H1 (cell line): ENCODE results near the gene PPP1R1A. TPM values are rescaled to one million over a fixed set of nuclear protein-coding genes. Genes with fewer than 3 reads are reported as not detected.

Source experiments
- KDM4A ChIP-seq: IDR thresholded peaks from one replicate; pipeline ENCODE4 v1.7.1; 2012; ENCODE audit warnings: low read depth, mild to moderate bottlenecking, moderate library complexity, low read length, inconsistent platforms; ENCODE audit not compliant: severe bottlenecking
- POU5F1 ChIP-seq: IDR thresholded peaks from 2 replicates; pipeline ENCODE4 v1.6.1; 2011; ENCODE audit warnings: low read depth, mild to moderate bottlenecking, low read length, moderate library complexity
- TAF1 ChIP-seq: IDR thresholded peaks from 2 replicates; pipeline ENCODE4 v1.6.1; 2011; ENCODE audit warnings: mild to moderate bottlenecking, low read depth, low read length
- ZNF274 ChIP-seq: IDR thresholded peaks from 2 replicates; pipeline ENCODE4 v1.7.0; 2012; ENCODE audit warnings: low read length, borderline replicate concordance; ENCODE audit errors: extremely low read depth
- polyA plus RNA-seq, 7 experiments: library from polyadenylated mRNA; depleted of rRNA in 3 of 7; stranded (reverse) in 5 of 7; unstranded in 2 of 7; fragments of >200 nt in 5 of 7; fragments of 200-250 nt in 2 of 7; gene quantifications; 1 replicate in 5 of 7; 2 replicates in 1 of 7; 4 replicates in 1 of 7; pipeline versions ENCODE4 v1.2.1 to v1.2.3, GENCODE V29; 2011 to 2013; ENCODE audit warnings: missing spikeins in 2 of 7, mixed read lengths in 2 of 7
- total RNA-seq: library from RNA; stranded (reverse); fragmentation: NEBNext Ultra II Directional; extraction: Animal tissue kit (Norgen Biotek cat#: 25700); gene quantifications from 2 replicates; pipeline ENCODE4 v1.2.1, GENCODE V29; 2021
- TF ChIP-seq, protein P1 (sequence below): IDR thresholded peaks from 2 replicates; pipeline ENCODE4 v1.6.1; 2012; ENCODE audit warnings: inconsistent platforms

PPP1R1A gene
- total and polyA plus RNA-seq, 2 of the 8 experiments (the other 6 are each of a cell fraction or from before 2014, with no cell fraction given): 5.8 to 13.1 TPM

DNA sequence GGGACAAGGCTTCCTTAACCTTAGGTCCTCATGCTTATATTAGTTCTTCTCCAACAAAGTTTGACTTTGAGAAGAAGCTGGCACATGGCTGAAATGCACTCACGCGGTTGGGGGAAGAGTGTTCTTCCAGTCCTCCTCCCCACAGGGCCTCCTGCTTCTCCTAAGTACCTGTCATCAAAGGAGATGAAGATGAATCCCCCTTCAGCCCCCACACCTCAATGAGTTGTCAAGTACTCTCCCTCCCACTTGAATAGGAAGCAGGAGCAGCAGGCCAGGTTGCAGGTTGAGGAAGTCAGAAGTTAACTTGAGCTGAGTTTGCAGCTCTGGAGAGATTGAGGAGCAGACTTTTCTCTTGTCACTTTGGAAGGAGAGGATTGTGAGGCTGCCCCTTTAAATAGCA, 41.9 kb downstream of the PPP1R1A start (continued):
- TF ChIP-seq ZNF274 (no peak), KDM4A (no peak), POU5F1 (no peak), TAF1 (no peak)
- TF ChIP-seq, protein P1, sequence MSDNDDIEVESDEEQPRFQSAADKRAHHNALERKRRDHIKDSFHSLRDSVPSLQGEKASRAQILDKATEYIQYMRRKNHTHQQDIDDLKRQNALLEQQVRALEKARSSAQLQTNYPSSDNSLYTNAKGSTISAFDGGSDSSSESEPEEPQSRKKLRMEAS: no peak
